Subcutaneous adipose tissue (tissue), 4 donors: ENCODE measurements around the gene UGT2A1. TPM values are rescaled to one million over a fixed set of nuclear protein-coding genes. Genes with fewer than 3 reads are reported as not detected.

Experiments
- total RNA-seq, 4 donors: library from RNA; depleted of rRNA; stranded (reverse); fragments of >200 nt; gene quantifications; one replicate each; pipeline ENCODE4 v1.1.0, GENCODE V29; 2016
- TF ChIP-seq, protein P1 (sequence below): fragments of 450-650 bp; IDR thresholded peaks from one replicate; pipeline ENCODE4 v1.5.1; 2016; ENCODE audit warnings: low read depth, mild to moderate bottlenecking, control low read depth, antibody characterized with exemption, moderate library complexity

UGT2A1 gene
- total RNA-seq, 4 donors from 2014 or later = not detected

DNA sequence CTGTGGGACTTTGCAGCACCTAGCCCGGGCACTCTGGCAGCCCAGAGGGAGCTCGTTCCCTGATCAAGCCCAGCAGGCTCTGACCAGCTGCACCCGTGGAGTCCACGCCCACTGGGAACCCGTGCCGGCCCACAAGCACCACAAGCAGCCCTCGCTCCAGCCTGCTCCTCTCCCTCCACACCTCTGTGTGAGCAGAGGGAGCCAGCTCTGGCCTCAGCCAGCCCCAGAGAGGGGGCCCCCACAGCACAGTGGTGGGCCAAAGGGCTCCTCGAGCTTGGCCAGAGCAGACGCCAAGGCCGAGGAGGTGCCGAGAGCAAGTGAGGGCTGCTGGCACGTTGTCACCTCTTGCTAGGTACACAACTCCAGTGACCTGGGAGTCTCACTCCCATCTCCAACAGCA lies 5.1 kb upstream of the UGT2A1 start:
- TF ChIP-seq, protein P1, sequence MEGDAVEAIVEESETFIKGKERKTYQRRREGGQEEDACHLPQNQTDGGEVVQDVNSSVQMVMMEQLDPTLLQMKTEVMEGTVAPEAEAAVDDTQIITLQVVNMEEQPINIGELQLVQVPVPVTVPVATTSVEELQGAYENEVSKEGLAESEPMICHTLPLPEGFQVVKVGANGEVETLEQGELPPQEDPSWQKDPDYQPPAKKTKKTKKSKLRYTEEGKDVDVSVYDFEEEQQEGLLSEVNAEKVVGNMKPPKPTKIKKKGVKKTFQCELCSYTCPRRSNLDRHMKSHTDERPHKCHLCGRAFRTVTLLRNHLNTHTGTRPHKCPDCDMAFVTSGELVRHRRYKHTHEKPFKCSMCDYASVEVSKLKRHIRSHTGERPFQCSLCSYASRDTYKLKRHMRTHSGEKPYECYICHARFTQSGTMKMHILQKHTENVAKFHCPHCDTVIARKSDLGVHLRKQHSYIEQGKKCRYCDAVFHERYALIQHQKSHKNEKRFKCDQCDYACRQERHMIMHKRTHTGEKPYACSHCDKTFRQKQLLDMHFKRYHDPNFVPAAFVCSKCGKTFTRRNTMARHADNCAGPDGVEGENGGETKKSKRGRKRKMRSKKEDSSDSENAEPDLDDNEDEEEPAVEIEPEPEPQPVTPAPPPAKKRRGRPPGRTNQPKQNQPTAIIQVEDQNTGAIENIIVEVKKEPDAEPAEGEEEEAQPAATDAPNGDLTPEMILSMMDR = no peak

DNA sequence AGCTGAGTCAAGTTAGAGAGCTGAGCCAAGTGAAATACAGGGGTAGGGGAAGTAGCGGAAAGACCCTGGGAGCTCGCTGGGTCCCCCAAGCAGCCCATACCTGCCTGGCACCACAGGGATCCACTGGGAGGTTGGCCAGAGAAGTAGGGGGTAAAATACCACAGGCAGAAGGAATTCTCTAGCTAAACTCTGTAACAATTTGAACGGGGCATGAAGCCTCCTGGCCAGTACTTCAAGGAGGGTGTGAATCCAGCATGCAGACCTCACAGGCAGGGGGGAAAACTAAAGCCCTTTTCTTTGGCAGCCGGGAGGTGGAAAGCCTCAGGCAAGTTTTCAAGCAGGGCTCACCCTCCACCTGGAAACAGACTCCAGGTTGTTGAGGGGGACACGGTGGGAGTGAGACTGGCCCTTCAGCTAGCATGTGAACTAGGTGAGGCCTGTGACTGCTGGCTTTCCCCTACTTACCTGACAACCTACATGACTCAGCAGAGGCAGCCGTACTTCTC lies 3.7 kb upstream of the UGT2A1 start:
- TF ChIP-seq, protein P1 = no peak

DNA sequence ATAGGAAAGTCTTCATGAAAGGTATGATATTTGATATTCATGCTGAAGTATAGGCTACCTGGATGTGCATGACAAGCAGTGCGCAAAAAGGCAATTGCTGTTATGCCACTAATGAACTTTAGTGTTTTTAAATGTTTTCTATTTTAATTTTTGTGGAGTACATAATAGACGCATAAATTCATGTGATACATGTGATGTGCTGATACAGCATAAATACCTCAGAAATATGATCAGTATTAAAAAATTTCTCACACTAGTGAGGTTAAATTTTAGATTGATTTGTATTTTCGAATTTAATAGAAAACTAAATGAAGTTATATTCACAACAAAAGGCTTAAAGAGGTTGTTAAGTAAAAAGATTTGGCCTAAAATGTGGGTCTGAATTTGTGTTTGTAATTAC lies 2.2 kb downstream of the UGT2A1 start:
- TF ChIP-seq, protein P1 = no peak

DNA sequence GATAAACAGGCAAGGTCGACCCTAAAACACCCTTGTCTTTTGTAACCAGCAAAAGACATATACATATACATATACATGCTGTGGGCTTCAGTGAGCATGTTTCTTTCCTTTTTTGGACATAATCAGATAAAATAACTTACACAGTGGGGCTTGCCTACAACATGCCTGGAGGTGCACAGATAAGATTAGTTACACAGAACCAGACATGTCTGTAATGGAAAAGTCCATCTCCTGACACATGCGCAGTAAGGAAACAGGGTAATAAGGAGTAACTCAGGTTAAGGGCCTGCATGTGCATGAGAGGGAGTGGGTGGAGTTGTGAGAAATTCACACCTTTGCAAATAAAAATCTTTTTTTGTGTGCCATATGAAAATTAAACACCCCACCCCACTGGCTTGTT lies 3.4 kb downstream of the UGT2A1 start:
- TF ChIP-seq, protein P1 = no peak

DNA sequence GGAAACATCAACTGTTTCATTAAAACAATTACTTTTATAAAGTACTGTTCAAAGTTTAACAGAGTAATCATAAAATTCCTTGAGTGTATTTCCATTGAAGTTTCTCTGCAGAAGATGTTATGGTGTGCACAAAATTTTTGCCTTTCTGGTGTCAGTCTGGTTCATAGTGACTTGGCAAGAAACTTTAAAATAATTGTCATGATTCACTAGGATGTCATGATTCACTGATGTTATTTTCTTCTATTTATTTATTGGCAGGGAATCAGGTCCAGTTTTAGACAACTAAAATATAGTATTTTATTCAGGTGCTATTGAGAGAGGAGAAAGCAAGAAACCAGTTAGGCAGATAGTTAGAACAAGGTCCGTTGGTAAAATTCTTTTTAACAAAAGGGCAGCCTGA lies 3.8 kb downstream of the UGT2A1 start:
- TF ChIP-seq, protein P1 = no peak

DNA sequence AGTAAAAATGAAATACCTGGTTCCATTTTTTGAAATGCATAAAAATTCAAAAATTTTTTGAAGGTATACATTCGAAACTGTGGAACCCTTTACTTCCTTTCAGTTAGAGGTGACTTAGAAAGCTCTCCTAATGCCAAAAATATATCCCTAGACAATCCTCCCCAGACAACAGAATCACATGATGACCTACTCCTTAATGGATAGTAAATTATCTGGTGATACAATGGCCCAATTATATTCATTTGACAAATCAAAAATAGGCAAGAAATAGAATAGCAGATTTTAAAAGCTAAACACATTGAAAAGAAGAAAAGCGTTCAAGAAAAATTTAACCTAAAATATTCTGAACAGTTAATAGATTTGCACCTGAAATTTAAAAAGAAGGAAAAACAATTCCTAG lies 10.1 kb downstream of the UGT2A1 start:
- TF ChIP-seq, protein P1 = no peak

DNA sequence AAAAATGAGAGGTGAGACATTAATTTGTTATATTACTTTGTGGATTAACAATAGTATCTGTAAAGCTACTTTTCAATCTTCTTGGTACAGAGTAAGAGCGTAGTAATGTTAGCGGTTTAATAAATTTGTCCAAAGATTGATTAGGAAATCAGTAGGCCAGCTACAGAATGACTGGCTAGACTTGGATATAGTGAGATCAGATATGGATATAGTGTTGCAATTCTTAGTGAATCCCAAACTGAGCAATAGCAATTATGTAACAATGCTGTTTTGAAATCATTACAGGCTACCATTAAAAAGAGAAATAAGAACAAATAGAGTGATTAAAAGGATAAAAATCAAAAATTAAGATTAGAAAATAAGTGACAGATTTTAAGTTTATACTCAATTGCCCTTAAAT lies 12.8 kb downstream of the UGT2A1 start:
- TF ChIP-seq, protein P1 = no peak
